Neutrophil (primary cell): ENCODE results near the gene GRIK4.

Experiments used
- H3K27ac ChIP-seq: fragments of 200-600 bp; sonication (generic); 2 replicates; pipeline ENCODE4 v1.5.1; 2016; ENCODE audit warnings: mild to moderate bottlenecking, moderate library complexity
- H3K27me3 ChIP-seq: fragments of 200-600 bp; sonication (generic); 2 replicates; pipeline ENCODE4 v1.6.0; 2016; ENCODE audit warnings: mild to moderate bottlenecking
- H3K36me3 ChIP-seq: fragments of 200-600 bp; sonication (generic); 2 replicates; pipeline ENCODE4 v1.5.1; 2017
- H3K4me1 ChIP-seq, 2 experiments: fragments of 200-600 bp in 1 of 2; sonication (generic) in 1 of 2; 1 replicate in 1 of 2; 2 replicates in 1 of 2; pipeline versions ENCODE4 v1.5.1 to v1.6.1; 2013 to 2016; ENCODE audit warnings: low read depth in 1 of 2, low read length in 1 of 2, mild to moderate bottlenecking in 1 of 2, moderate library complexity in 1 of 2; ENCODE audit not compliant: control insufficient read depth in 1 of 2, insufficient read depth in 1 of 2
- H3K4me3 ChIP-seq, 2 experiments: fragments of 200-600 bp in 1 of 2; sonication (generic) in 1 of 2; 1 replicate in 1 of 2; 2 replicates in 1 of 2; pipeline ENCODE4 v1.5.1; 2013 to 2016; ENCODE audit warnings: low read depth in 1 of 2, low read length in 1 of 2, mild to moderate bottlenecking in 1 of 2, moderate library complexity in 1 of 2
- H3K9me3 ChIP-seq: fragments of 200-600 bp; sonication (generic); 2 replicates; pipeline ENCODE4 v1.5.1; 2016
- CTCF ChIP-seq: fragments of 200-600 bp; sonication (generic); IDR thresholded peaks from 2 replicates; pipeline ENCODE4 v1.5.1; 2016; ENCODE audit warnings: antibody characterized with exemption

The GRIK4 gene

GRCh38 chr11:120597250-120598215 lies 86.0 kb downstream of the GRIK4 start:
- Histone ChIP-seq H3K36me3 (no peaks in the 10 kb centered on the region), H3K4me3 (no peak overlapping the region), H3K27ac (no peak overlapping the region), H3K4me1 (no peaks in the 10 kb centered on the region), H3K9me3 (no peaks in the 10 kb centered on the region), H3K27me3 (peaks cover 6% of the 10 kb centered on the region)
- no peak for TF ChIP-seq CTCF

- H3K36me3 ChIP-seq, result no peaks in the 10 kb centered on the region
- H3K4me1 ChIP-seq, result no peaks in the 10 kb centered on the region
- peaks cover 4% of the 10 kb centered on the region for H3K27me3 ChIP-seq
- no peak overlapping the region for H3K4me3 ChIP-seq
- H3K9me3 ChIP-seq, result no peaks in the 10 kb centered on the region
- no peak for TF ChIP-seq CTCF
- H3K27ac ChIP-seq, result no peak overlapping the region
Observed at GRCh38 chr11:120598517-120599257, 87.1 kb downstream of the GRIK4 start.

- peaks cover 4% of the 10 kb centered on the region for H3K27me3 ChIP-seq
- H3K9me3 ChIP-seq, result no peaks in the 10 kb centered on the region
- no peak for TF ChIP-seq CTCF
- H3K4me1 ChIP-seq, result no peaks in the 10 kb centered on the region
- H3K27ac ChIP-seq, result no peak overlapping the region
- no peaks in the 10 kb centered on the region for H3K36me3 ChIP-seq
- no peak overlapping the region for H3K4me3 ChIP-seq
Observed at GRCh38 chr11:120599816-120600420, 88.4 kb downstream of the GRIK4 start.

- no peak for TF ChIP-seq CTCF
- no peak overlapping the region for H3K27ac ChIP-seq
Observed at GRCh38 chr11:120601536-120601935, 90.0 kb downstream of the GRIK4 start.

GRCh38 chr11:120603071-120603470 lies 91.5 kb downstream of the GRIK4 start:
- H3K4me3 ChIP-seq, result no peak overlapping the region
- peaks cover 4% of the 10 kb centered on the region for H3K27me3 ChIP-seq
- no peak overlapping the region for H3K27ac ChIP-seq
- no peak for TF ChIP-seq CTCF
- no peaks in the 10 kb centered on the region for H3K4me1 ChIP-seq
- no peaks in the 10 kb centered on the region for H3K9me3 ChIP-seq
- H3K36me3 ChIP-seq, result no peaks in the 10 kb centered on the region

More at GRCh38 chr11:120601536-120601935, 90.0 kb downstream of the GRIK4 start:
- H3K4me3 ChIP-seq, result no peak overlapping the region
- no peaks in the 10 kb centered on the region for H3K9me3 ChIP-seq
- peaks cover 4% of the 10 kb centered on the region for H3K27me3 ChIP-seq
- no peaks in the 10 kb centered on the region for H3K4me1 ChIP-seq
- H3K36me3 ChIP-seq, result no peaks in the 10 kb centered on the region
